Neutrophil (primary cell): ENCODE data around the gene RARRES2.

Experiments used
- H3K27ac ChIP-seq: fragments of 200-600 bp; sonication (generic); 2 replicates; pipeline ENCODE4 v1.5.1; 2016; ENCODE audit warnings: mild to moderate bottlenecking, moderate library complexity
- H3K27me3 ChIP-seq: fragments of 200-600 bp; sonication (generic); 2 replicates; pipeline ENCODE4 v1.6.0; 2016; ENCODE audit warnings: mild to moderate bottlenecking
- H3K36me3 ChIP-seq: fragments of 200-600 bp; sonication (generic); 2 replicates; pipeline ENCODE4 v1.5.1; 2017
- H3K4me1 ChIP-seq, 2 experiments: fragments of 200-600 bp in 1 of 2; sonication (generic) in 1 of 2; 1 replicate in 1 of 2; 2 replicates in 1 of 2; pipeline versions ENCODE4 v1.5.1 to v1.6.1; 2013 to 2016; ENCODE audit warnings: low read depth in 1 of 2, low read length in 1 of 2, mild to moderate bottlenecking in 1 of 2, moderate library complexity in 1 of 2; ENCODE audit not compliant: control insufficient read depth in 1 of 2, insufficient read depth in 1 of 2
- H3K4me3 ChIP-seq, 2 experiments: fragments of 200-600 bp in 1 of 2; sonication (generic) in 1 of 2; 1 replicate in 1 of 2; 2 replicates in 1 of 2; pipeline ENCODE4 v1.5.1; 2013 to 2016; ENCODE audit warnings: low read depth in 1 of 2, low read length in 1 of 2, mild to moderate bottlenecking in 1 of 2, moderate library complexity in 1 of 2
- H3K9me3 ChIP-seq: fragments of 200-600 bp; sonication (generic); 2 replicates; pipeline ENCODE4 v1.5.1; 2016
- CTCF ChIP-seq: fragments of 200-600 bp; sonication (generic); IDR thresholded peaks from 2 replicates; pipeline ENCODE4 v1.5.1; 2016; ENCODE audit warnings: antibody characterized with exemption

The RARRES2 gene

GRCh38 chr7:150335108-150335773 is 6.2 kb downstream of the RARRES2 start:
- Histone ChIP-seq H3K36me3 (peaks cover 79% of the 10 kb centered on the region), H3K4me3 (no peak overlapping the region), H3K27me3 (peaks cover 17% of the 10 kb centered on the region), H3K9me3 (no peaks in the 10 kb centered on the region), H3K27ac (no peak overlapping the region), H3K4me1 (no peaks in the 10 kb centered on the region)
- no peak for TF ChIP-seq CTCF

- Histone ChIP-seq H3K36me3 (peaks cover 84% of the 10 kb centered on the region), H3K27me3 (peaks cover 6% of the 10 kb centered on the region), H3K9me3 (no peaks in the 10 kb centered on the region), H3K27ac (no peak overlapping the region), H3K4me3 (no peak overlapping the region), H3K4me1 (no peaks in the 10 kb centered on the region)
- no peak for TF ChIP-seq CTCF
These were observed 7.3 kb downstream of the RARRES2 start for GRCh38 chr7:150334108-150334507.

GRCh38 chr7:150333659-150334058 is 7.8 kb downstream of the RARRES2 start:
- TF ChIP-seq CTCF = no peak
- no peaks in the 10 kb centered on the region for H3K9me3 ChIP-seq
- no peaks in the 10 kb centered on the region for H3K4me1 ChIP-seq
- no peak overlapping the region for H3K4me3 ChIP-seq
- H3K27me3 ChIP-seq = peaks cover 2% of the 10 kb centered on the region
- H3K27ac ChIP-seq = no peak overlapping the region
- H3K36me3 ChIP-seq = peaks cover 84% of the 10 kb centered on the region

GRCh38 chr7:150332852-150333635 is 8.4 kb downstream of the RARRES2 start:
- Histone ChIP-seq H3K9me3 (no peaks in the 10 kb centered on the region), H3K4me1 (no peaks in the 10 kb centered on the region), H3K27me3 (no peaks in the 10 kb centered on the region), H3K27ac (no peak overlapping the region), H3K4me3 (no peak overlapping the region), H3K36me3 (peaks cover 84% of the 10 kb centered on the region)
- no peak for TF ChIP-seq CTCF

GRCh38 chr7:150330211-150330885 is 11.1 kb downstream of the RARRES2 start:
- Histone ChIP-seq H3K36me3 (peaks cover 60% of the 10 kb centered on the region), H3K27ac (no peak overlapping the region), H3K4me1 (peaks cover 21 to 22% of the 10 kb centered on the region in 2 experiments), H3K27me3 (no peaks in the 10 kb centered on the region), H3K4me3 (no peak overlapping the region), H3K9me3 (no peaks in the 10 kb centered on the region)
- no peak for TF ChIP-seq CTCF
